CD4-positive, CD25-positive, alpha-beta regulatory T cell (primary cell): Measurements from ENCODE around the gene PLEKHF1. TPM values are rescaled to one million over a fixed set of nuclear protein-coding genes. Genes with fewer than 3 reads are reported as not detected.
A peak's percentile ranks its signal among the peaks of the same experiment; 100 is the strongest.

Source experiments
- ATAC-seq, 2 donors: fragments of 150-1000 bp; cut with Tn5 transposase; one replicate each; pipeline ENCODE4 v1.10.0; 2021; ENCODE audit warnings: low read depth in 2 of 2, moderate number of reproducible peaks in 2 of 2, moderate library complexity in 1 of 2
- DNase-seq, 3 donors: peaks; one replicate each; pipeline versions ENCODE4 v3.0.0 to v3.0.0-alpha.2; 2012 to 2022; ENCODE audit warnings: mixed read lengths in 1 of 3
- H3K27ac ChIP-seq: one replicate; pipeline ENCODE4 v1.7.0; 2013; ENCODE audit warnings: mild to moderate bottlenecking, low read length; ENCODE audit not compliant: insufficient read depth, poor library complexity, severe bottlenecking
- H3K27me3 ChIP-seq: one replicate; pipeline ENCODE4 v1.7.0; 2013; ENCODE audit warnings: low read length; ENCODE audit not compliant: control insufficient read depth, insufficient read depth
- H3K36me3 ChIP-seq: one replicate; pipeline ENCODE4 v1.7.0; 2013; ENCODE audit warnings: mild to moderate bottlenecking, low read length, moderate library complexity; ENCODE audit not compliant: control insufficient read depth, insufficient read depth
- H3K4me1 ChIP-seq: 2 replicates; pipeline ENCODE4 v1.7.0; 2013; ENCODE audit warnings: mild to moderate bottlenecking, low read length; ENCODE audit not compliant: insufficient read depth, control insufficient read depth, poor library complexity, severe bottlenecking
- H3K4me3 ChIP-seq: one replicate; pipeline ENCODE4 v1.7.0; 2013; ENCODE audit warnings: low read depth, mild to moderate bottlenecking, low read length, moderate library complexity
- H3K9me3 ChIP-seq, 2 experiments: 1 replicate in 1 of 2; 2 replicates in 1 of 2; pipeline ENCODE4 v1.7.0; 2013; ENCODE audit warnings: low read length in 2 of 2, mild to moderate bottlenecking in 1 of 2, moderate library complexity in 1 of 2; ENCODE audit not compliant: control insufficient read depth in 2 of 2
- H3K27ac Mint-ChIP-seq, 3 donors: one replicate each; pipeline ENCODE4 v1.8.0; 2020 to 2022; ENCODE audit warnings: mild to moderate bottlenecking in 3 of 3, mixed read lengths in 3 of 3, moderate library complexity in 2 of 3
- H3K27me3 Mint-ChIP-seq: one replicate; pipeline ENCODE4 v1.8.0; 2022; ENCODE audit warnings: mild to moderate bottlenecking, mixed read lengths
- H3K36me3 Mint-ChIP-seq: one replicate; pipeline ENCODE4 v1.8.0; 2020; ENCODE audit warnings: mixed read lengths
- H3K4me1 Mint-ChIP-seq, 4 donors: one replicate each; pipeline ENCODE4 v1.8.0; 2020 to 2022; ENCODE audit warnings: mixed read lengths in 4 of 4, mild to moderate bottlenecking in 1 of 4
- H3K4me3 Mint-ChIP-seq, 4 donors: one replicate each; pipeline ENCODE4 v1.8.0; 2020 to 2022; ENCODE audit warnings: mild to moderate bottlenecking in 4 of 4, mixed read lengths in 4 of 4, moderate library complexity in 3 of 4
- H3K9me3 Mint-ChIP-seq, 7 donors: one replicate each; pipeline ENCODE4 v1.8.0; 2020 to 2022; ENCODE audit warnings: mixed read lengths in 7 of 7, mild to moderate bottlenecking in 3 of 7, moderate library complexity in 2 of 7
- polyA plus RNA-seq, 4 donors: library from polyadenylated mRNA; unstranded; fragments of 300-500 nt; fragmentation: Illumina TruSeq; gene quantifications; one replicate each; pipeline ENCODE4 v1.2.3, GENCODE V29; 2021
- total RNA-seq: library from RNA; stranded (reverse); gene quantifications from one replicate; pipeline ENCODE4 v1.2.3, GENCODE V29; 2022

Gene PLEKHF1, protein sequence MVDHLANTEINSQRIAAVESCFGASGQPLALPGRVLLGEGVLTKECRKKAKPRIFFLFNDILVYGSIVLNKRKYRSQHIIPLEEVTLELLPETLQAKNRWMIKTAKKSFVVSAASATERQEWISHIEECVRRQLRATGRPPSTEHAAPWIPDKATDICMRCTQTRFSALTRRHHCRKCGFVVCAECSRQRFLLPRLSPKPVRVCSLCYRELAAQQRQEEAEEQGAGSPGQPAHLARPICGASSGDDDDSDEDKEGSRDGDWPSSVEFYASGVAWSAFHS
- total RNA-seq (21.0 TPM), polyA plus RNA-seq (10 to 100 TPM; 23.5 to 49.3 (median 35.2) TPM)

DNA sequence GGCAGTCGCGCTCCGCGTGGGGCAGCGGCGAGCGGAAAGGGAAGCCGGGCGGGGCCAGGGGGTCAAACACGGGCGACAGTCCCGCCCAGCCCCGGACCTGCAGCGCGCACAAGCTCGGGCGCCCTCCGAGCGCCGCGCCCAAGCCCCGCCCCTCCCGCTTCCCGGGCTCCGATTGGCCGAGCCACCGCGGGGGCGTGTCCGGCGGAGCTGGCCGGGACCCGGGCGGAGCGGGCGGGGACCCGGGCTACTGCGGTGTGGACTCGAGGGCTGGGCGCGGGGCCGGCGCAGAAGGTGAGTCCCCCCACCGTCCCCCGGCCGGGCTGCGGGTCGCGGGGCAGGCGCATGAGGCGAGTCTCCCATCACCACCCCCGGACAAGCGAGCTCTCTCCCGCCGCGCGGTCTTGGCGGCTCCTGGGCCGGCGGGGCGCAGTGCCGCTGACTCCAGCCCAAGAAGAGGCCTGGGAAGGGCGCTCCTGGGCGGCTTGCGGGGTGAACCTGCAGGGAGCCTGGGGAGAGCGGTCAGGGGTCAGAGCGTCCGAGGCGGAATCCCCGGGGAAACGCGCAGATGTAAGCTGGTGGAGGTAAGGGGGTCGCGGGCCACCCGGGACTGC is at the start of gene PLEKHF1:
Gene PLEKHF1 (plus strand): TSS at position 247 of the 611 bp plus-strand sequence. CDS start 8,379 bp downstream, outside the sequence.
- H3K4me1 ChIP-seq = peaks cover 52% of the 10 kb centered on the region
- peak within 1 kb of the TSS; percentile 94 for H3K27ac ChIP-seq
- Mint-ChIP-seq H3K27me3 (no peaks in the 10 kb centered on the region), H3K36me3 (peaks cover 9% of the 10 kb centered on the region), H3K27ac (peak within 1 kb of the TSS; percentile 88 to 97 (median 96)), H3K9me3 (no peaks in the 10 kb centered on the region), H3K4me3 (peak within 1 kb of the TSS; percentile 87 to 95 (median 93)), H3K4me1 (peaks cover 9 to 66% (median 23%) of the 10 kb centered on the region in 4 donors)
- peak within 1 kb of the TSS; percentile 89 for H3K4me3 ChIP-seq
- H3K9me3 ChIP-seq = no peaks in the 10 kb centered on the region
- DNase-seq (peak; percentile 79 to 86 (median 82)), ATAC-seq (peak; percentile 75 to 79)
- no peaks in the 10 kb centered on the region for H3K36me3 ChIP-seq
- no peaks in the 10 kb centered on the region for H3K27me3 ChIP-seq

DNA sequence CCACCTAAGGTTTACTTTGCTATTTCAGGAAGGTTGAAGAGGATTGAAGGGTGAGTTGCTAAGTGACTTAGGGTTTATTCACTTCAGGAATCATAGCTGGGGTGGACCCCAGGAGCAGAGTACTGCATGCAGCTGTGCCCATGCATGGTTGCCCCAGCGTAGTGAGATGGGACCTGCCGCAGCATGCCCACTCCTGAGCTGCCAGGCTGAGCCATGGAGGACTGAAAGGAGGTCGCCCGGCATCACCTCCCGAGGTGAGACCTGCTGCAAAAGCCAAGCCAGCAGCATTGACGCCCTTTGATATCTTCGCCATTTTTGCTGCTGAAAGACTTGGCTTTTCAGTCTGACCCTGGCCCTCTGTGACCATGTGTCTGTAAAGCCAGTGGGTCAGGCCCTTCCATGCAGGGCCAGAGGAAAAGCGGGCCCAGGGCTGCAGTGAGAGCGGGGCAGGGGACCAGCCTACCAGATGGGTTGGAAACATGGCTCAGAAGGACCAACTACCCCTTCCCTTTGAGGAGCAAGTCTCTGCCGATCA is 49.3 kb upstream of the PLEKHF1 start:
- no peak for ATAC-seq
- H3K4me1 ChIP-seq = peaks cover 9% of the 10 kb centered on the region
- Mint-ChIP-seq H3K9me3 (no peaks in the 10 kb centered on the region), H3K4me1 (peaks cover 0 to 22% (median 10%) of the 10 kb centered on the region in 4 donors), H3K4me3 (no peak overlapping the region), H3K36me3 (peaks cover 26% of the 10 kb centered on the region), H3K27me3 (no peaks in the 10 kb centered on the region), H3K27ac (peak overlapping the region in 1 of 3 donors; percentile 36)
- no peaks in the 10 kb centered on the region for H3K9me3 ChIP-seq
- no peaks in the 10 kb centered on the region for H3K27me3 ChIP-seq
- H3K4me3 ChIP-seq = no peak overlapping the region
- DNase-seq = no peak
- peaks cover 49% of the 10 kb centered on the region for H3K36me3 ChIP-seq
- no peak overlapping the region for H3K27ac ChIP-seq

GRCh38 chr19:29616541-29616940 is 48.7 kb upstream of the PLEKHF1 start:
- H3K36me3 ChIP-seq = peaks cover 44% of the 10 kb centered on the region
- H3K9me3 ChIP-seq = no peaks in the 10 kb centered on the region
- Mint-ChIP-seq H3K9me3 (no peaks in the 10 kb centered on the region), H3K4me3 (no peak overlapping the region), H3K27ac (no peak overlapping the region), H3K4me1 (peaks cover 0 to 27% (median 15%) of the 10 kb centered on the region in 4 donors), H3K27me3 (no peaks in the 10 kb centered on the region), H3K36me3 (peaks cover 25% of the 10 kb centered on the region)
- peaks cover 10% of the 10 kb centered on the region for H3K4me1 ChIP-seq
- H3K27me3 ChIP-seq = no peaks in the 10 kb centered on the region
- H3K4me3 ChIP-seq = no peak overlapping the region
- ATAC-seq = no peak
- no peak overlapping the region for H3K27ac ChIP-seq
- DNase-seq = no peak

- no peaks in the 10 kb centered on the region for H3K9me3 ChIP-seq
- Mint-ChIP-seq H3K4me1 (peaks cover 0 to 33% (median 21%) of the 10 kb centered on the region in 4 donors), H3K27me3 (no peaks in the 10 kb centered on the region), H3K27ac (no peak overlapping the region), H3K4me3 (peak overlapping the region in 1 of 4 donors; percentile 54), H3K36me3 (peaks cover 16% of the 10 kb centered on the region), H3K9me3 (no peaks in the 10 kb centered on the region)
- peaks cover 21% of the 10 kb centered on the region for H3K4me1 ChIP-seq
- H3K4me3 ChIP-seq = no peak overlapping the region
- no peaks in the 10 kb centered on the region for H3K27me3 ChIP-seq
- DNase-seq (no peak), ATAC-seq (no peak)
- H3K36me3 ChIP-seq = peaks cover 34% of the 10 kb centered on the region
- H3K27ac ChIP-seq = no peak overlapping the region
Observed at GRCh38 chr19:29617366-29618266, 47.6 kb upstream of the PLEKHF1 start.

GRCh38 chr19:29618434-29618833 is 46.8 kb upstream of the PLEKHF1 start:
- no peak overlapping the region for H3K27ac ChIP-seq
- H3K36me3 Mint-ChIP-seq = peaks cover 12% of the 10 kb centered on the region
- DNase-seq = no peak
- H3K4me3 Mint-ChIP-seq = peak overlapping the region in 1 of 4 donors; percentile 54
- no peaks in the 10 kb centered on the region for H3K27me3 ChIP-seq
- H3K9me3 ChIP-seq = no peaks in the 10 kb centered on the region
- no peak overlapping the region for H3K4me3 ChIP-seq
- H3K27me3 Mint-ChIP-seq = no peaks in the 10 kb centered on the region
- peaks cover 0 to 40% (median 24%) of the 10 kb centered on the region in 4 donors for H3K4me1 Mint-ChIP-seq
- H3K27ac Mint-ChIP-seq = no peak overlapping the region
- no peak for ATAC-seq
- peaks cover 25% of the 10 kb centered on the region for H3K36me3 ChIP-seq
- no peaks in the 10 kb centered on the region for H3K9me3 Mint-ChIP-seq
- H3K4me1 ChIP-seq = peaks cover 26% of the 10 kb centered on the region

DNA sequence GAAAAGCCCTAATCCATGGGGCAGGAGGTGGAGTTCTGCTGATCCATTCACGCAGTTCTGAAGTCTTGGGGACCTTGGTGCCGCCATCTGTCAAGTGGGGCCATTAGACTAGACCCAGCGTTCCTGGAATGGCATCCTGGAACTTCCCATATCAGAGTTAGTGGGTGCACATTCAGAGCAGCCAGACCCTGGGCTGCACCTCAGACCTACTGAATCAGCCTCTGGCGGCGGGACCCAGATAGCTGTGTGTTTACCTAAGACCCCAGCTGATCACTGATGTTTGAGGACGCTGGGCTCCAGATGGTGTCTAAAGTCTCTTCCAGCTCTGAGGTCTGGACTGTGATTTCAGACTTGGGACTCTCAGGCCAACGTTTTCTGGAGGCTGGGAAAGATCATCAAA is 46.4 kb upstream of the PLEKHF1 start:
- peaks cover 12% of the 10 kb centered on the region for H3K36me3 Mint-ChIP-seq
- no peak overlapping the region for H3K4me3 Mint-ChIP-seq
- peaks cover 0 to 45% (median 27%) of the 10 kb centered on the region in 4 donors for H3K4me1 Mint-ChIP-seq
- no peak for ATAC-seq
- Histone ChIP-seq H3K9me3 (no peaks in the 10 kb centered on the region), H3K4me1 (peaks cover 31% of the 10 kb centered on the region), H3K27ac (no peak overlapping the region), H3K27me3 (no peaks in the 10 kb centered on the region), H3K4me3 (no peak overlapping the region), H3K36me3 (peaks cover 24% of the 10 kb centered on the region)
- no peaks in the 10 kb centered on the region for H3K27me3 Mint-ChIP-seq
- DNase-seq = no peak
- H3K9me3 Mint-ChIP-seq = no peaks in the 10 kb centered on the region
- H3K27ac Mint-ChIP-seq = no peak overlapping the region

- no peaks in the 10 kb centered on the region for H3K9me3 ChIP-seq
- H3K27ac ChIP-seq = no peak overlapping the region
- H3K27ac Mint-ChIP-seq = peak overlapping the region; percentile 72 to 96 (median 82)
- H3K4me1 Mint-ChIP-seq = peaks cover 5 to 49% (median 31%) of the 10 kb centered on the region in 4 donors
- peaks cover 44% of the 10 kb centered on the region for H3K4me1 ChIP-seq
- peak overlapping the region; percentile 30 to 80 (median 55) for H3K4me3 Mint-ChIP-seq
- DNase-seq (peak in 1 of 3 donors; percentile 63), ATAC-seq (peak; percentile 30 to 35)
- no peaks in the 10 kb centered on the region for H3K27me3 Mint-ChIP-seq
- no peak overlapping the region for H3K4me3 ChIP-seq
- no peaks in the 10 kb centered on the region for H3K27me3 ChIP-seq
- H3K9me3 Mint-ChIP-seq = no peaks in the 10 kb centered on the region
- H3K36me3 ChIP-seq = peaks cover 7% of the 10 kb centered on the region
- peaks cover 4% of the 10 kb centered on the region for H3K36me3 Mint-ChIP-seq
Observed at GRCh38 chr19:29620931-29621351, 44.3 kb upstream of the PLEKHF1 start.
